NK-92 (cell line): ENCODE measurements around the gene ITPKC.
A peak's percentile ranks its signal among the peaks of the same experiment; 100 is the strongest.

Experiments used
- DNase-seq: peaks from one replicate; lab custom pipeline; 2025; ENCODE audit not compliant: unreplicated experiment; lab: John Stamatoyannopoulos, UW

ITPKC gene

DNA sequence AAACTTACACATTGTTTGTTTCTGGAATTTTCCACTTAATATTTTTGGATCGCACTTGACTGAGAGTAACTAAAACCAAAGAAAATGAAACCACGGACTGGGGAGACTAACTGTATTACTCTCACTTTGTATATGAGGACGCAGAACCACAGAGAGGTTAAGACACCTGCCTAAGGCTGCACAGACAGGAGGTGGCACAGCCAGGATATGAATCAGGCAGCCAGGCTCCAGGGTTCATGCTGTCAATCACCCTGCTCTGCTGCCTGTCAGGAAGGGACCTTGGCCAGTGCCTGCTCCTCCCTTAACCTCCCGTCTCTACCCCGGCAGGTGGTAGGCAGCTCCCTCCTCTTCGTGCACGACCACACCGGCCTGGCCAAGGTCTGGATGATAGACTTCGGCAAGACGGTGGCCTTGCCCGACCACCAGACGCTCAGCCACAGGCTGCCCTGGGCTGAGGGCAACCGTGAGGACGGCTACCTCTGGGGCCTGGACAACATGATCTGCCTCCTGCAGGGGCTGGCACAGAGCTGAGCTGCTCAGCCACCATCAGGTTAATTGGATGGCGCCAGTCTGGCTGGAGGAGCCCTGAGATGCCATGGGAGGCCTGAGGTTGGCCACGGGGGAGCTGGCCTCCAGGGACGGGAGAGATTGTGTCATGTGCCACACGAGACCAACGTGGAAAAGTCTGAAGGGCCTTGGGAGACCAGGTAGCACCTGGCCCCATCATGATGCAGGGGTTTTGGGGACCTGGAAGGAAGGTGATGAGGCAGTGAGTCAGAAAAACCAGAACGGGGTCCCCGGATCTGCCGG lies 22.3 kb downstream of the ITPKC start:
- no peak for DNase-seq

DNA sequence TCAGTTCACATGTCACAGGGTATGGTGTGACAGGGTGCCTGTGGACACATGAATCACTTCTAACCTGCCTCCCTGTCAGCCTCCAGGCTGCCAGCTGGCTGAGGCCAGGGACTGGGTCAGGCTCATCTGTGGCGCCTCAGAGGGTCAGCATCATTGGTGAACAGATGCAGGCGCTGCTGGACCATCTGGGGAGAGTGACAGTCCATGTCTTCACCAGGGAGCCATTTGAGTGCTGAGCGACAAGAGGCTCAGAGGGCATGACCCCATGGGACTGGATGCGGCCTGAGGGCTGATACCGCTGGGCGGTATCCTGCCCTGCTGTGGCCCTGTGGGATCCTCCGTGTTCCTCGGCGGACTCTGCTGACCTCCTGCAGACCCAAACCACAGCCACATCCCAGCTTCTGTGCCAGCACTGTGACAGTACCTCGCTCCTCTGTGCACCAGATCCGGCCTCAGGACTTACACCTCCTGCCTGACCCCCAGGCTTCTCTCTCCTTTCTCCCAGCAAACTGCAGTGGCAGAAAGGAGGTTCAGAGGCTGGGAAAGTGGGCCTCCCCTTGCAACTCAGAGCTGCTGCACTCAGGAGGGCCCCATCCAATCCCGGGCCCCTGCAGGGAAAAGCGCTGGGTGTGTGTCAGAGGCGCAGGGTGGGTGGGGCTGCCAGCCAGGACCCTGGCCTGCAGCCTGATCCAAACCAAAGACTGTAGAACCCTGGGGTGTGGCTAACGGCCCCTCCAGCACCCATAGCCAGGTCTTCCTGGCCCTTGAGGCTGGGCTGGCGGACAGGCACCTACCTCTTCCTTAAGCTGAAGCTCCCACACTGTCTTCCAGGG lies 23.2 kb downstream of the ITPKC start:
- no peak for DNase-seq

DNA sequence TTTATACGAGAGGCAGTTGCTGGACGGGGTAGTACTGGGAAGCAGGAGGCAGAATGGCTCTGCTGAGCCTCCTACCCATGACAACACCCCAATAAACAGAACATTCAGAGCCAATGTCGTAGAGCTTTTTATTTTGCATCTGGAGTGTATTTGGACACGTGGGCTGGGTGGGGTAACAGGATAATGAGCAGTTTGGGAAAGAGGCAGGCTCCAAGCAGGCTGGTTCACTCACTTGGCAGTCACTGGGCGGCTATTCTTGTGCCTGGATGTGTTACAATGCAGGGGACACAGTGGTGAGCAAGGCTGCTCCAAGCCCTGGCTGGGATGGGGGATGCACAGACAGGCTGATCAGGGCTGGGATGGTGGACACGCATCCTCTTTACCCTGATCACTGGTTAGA lies 23.8 kb downstream of the ITPKC start:
- no peak for DNase-seq

DNA sequence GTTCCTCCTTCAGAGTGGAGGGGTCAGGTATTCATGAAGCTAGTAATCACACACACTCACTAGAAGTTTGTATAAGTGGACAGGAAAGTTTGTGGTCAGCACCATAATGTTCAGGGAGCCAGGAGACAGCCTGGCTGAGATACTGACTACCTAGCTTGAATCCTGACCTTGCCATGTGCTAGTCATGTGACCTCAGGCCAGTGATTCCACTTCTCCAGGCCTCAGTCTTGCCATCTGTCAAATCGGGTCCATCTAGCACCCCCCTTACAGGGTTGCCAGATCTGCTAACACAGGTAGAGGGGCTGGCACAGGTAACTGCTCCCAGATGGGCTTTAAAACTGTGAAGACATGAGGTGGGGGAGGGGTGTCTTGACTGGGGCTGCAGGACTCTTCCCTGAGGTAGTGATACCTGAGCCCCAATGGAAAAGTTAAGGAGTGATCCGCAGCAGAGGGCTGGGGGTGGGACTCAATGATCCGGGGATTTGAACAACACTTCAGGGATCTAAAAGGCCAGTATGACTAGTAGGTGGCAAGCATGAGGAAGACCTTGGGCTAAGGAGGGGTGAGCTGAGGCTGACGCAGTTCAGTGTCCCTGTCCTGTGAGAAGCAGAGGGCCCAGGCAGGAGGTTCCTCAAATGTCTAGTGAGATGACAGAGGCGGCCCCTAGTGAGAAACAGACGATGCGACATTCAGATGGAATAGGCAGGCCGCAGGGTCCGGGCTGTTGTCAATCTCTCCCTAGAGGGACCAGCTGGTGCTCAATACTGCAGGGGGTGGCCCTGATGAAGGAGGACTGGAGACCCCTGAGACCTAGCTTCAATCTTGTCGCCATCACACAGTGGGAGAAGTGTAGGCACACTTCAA lies 24.8 kb downstream of the ITPKC start:
- DNase-seq: no peak

DNA sequence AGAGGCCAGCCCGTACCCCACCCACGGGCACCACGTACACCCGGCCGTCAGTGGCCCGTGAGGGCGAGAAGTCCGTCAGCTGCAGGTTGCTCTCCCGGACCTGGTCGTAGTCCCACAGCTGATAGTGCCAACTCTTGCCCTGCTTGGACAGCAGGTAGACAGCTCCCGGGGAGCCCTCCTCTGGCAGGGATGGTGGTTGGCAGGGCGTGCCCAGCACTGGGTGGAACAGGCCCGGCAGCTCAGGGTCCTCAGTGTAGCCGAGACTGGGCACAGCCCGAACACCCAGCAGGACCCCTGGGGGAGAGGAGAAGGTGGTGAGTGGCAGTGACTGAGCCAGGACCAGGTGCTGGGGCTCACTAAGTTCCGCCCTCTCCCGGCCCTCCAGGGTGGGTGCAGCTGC lies 25.6 kb downstream of the ITPKC start:
- no peak for DNase-seq

DNA sequence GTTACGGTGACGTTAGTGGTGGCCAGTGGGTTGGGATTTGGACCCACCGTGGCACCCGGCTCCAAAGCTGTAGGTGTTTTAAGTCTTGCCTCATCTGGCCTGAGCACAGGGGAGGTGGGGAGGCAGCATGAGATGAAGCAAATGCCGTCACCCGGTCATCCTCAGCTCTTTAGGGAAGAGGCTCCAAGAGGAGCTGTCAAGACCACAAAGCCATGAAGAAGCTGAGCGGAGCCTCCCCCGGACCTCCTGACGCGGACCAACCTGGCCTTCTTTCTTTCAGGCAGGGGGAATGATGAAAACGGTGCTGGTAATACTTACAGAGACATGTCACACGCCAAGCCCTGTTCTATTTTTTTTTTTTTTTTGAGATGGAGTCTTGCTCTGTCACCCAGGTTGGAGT lies 26.0 kb downstream of the ITPKC start:
- DNase-seq: no peak

DNA sequence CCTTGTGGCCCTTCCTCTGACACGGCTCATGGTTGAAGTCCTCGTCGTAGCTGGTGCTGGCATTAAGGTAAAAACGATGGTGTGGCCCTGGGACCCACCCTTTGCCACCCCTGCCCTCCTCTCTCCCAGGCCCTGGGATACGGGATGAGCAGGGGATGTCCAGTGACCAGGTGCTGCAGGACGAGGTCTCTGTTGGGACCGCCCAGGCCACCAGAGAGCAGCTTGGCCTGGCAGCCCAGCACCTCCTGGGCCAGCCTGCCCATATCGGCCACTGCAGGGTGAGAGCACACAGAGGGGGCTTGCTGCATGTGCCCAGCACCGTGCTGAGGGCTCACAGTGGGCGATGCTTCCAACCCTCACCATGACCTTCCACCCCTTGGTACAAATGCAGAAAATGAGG lies 27.0 kb downstream of the ITPKC start:
- DNase-seq: no peak

DNA sequence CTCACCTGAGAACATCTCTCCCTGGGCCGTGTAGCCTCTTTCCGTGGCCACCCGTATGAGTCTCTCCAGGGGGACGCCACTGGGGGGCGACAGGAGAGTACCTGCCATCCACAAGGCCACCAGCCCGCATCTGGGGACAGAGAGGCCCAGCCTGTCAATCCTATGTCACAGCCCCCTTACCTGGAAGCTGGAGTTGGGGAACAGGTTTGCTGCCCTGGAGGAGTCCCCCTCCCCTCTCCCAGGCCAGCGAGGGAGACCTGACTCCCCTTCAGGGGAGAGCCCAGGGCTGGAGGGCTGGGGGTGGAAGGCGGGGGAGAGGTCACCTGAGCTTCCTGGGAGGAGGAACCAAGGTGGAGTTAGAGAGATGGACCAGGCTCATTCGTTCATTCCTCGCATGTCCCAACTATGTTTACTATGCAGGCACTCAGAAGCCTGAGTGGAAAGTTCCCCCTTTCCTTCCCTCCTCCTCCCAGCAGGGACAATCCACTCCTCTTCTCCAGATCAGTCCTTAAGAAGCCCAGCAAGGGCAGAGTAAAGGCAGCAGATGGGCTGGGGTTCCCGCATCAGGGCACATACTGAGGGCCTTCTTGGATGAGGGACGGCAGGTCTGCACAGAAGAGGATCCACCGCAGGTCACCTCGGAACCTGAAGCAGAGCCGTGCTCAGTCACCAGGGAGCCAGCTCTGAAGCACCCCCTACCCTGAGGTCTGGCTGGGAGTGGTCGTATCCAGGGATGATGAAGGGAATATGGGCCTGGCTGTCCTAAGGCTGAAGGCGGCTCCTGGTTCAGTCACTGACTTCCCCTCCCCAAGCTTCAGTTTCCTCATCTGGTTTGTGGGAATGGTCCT lies 27.9 kb downstream of the ITPKC start:
- no peak for DNase-seq

DNA sequence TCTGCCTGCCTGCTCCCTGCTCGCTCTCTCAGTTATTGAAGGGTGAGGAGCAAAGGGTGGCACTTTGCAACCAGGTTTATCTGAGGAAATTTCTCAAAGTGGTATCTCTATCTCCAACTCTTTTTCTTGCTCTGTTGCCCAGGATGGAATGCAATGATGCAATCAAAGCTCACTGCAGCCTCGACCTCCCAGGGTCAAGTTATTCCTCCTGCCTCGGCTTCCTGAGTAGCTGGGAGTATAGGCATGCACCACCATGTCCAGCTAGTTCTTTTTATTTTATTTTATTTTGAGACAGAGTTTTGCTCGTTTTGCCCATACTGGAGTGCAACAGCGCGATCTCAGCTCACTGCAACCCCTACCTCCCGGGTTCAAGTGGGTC lies 28.5 kb downstream of the ITPKC start:
- no peak for DNase-seq

DNA sequence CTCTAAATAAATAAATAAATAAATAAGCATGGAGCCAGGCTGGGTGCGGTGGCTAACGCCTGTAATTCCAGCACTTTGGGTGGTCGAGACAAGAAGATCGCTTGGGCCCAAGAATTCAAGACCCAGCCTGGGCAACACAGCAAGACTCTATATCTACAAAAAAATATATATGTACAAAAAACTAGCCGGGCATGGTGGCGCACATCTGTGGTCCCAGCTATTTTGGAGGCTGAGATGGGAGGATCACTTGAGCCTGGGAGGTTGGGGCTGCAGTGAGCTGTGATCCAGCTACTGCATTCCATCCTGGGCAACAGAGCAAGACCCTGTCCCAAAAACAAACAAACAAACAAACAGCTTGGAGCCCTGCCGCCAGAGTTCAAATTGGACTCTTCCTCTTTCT lies 30.6 kb downstream of the ITPKC start:
- no peak for DNase-seq

DNA sequence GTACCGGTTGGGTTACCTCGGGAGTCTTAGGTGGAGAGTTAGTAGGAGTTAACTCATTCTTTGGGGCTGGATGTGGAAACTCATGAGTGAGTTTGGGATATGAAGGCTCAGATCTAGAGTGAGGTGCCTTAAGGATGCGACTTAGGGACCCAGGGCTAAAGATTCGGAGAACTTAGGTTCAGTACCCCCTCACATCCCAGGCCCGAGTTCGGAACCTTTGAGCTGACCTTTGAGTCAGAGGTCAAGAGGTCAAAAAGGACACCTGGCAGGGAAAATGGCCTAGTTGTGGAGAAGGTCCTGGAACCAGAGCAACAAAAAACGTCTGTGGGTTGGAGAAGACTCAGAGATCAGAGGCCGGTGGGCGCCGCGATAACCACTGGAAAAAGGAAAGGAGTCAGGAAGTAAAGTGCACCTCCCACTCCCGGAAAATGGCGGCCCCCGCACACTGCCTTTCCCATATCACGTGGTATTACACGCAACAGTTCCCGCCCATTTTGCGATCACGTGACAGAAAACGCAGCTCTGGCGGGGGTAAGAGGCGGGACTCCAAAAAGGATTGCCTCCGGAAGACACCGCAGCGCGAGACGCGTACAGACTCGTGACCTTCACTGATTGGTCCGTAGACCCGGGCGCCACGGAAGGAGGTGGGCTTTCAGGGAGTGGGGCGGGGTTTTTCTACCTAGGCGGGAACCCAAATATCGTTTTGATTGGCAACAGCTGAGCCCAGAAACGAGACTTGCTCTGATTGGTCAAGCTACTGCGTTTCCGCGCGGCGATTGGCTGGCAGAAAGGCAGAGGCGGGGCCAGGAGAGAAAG lies 33.4 kb downstream of the ITPKC start, which contains the start of gene ACTMAP:
ACTMAP (minus strand) TSS at position 420 of the 816 bp plus-strand sequence. CDS start 674 bp downstream, outside the sequence.
- peak; percentile 97 for DNase-seq

DNA sequence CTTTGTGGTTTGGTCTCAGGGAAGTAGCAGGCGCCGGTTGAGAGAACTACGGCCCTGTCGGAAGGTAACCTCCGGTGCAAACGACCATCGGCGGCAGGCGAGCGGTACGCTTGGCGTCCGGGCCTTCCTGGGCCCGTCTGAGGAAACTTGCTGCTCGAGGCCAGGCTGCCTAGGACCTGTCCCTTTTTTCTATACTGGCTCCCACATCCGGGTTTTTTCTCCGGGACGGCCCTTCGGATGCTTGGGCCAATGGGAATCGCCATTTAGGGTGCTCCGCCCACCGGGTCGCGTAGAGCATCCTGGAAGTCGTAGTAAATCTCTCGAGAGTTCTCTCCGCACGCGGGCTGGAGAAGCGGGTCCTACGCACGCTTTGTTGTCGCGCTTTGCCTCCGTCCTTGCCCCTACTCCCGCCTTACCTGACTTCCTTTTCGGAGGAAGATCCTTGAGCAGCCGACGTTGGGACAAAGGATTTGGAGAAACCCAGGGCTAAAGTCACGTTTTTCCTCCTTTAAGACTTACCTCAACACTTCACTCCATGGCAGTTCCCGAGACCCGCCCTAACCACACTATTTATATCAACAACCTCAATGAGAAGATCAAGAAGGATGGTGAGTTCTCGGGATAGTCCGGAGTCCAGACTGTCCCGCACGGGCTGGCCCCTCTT lies 34.1 kb downstream of the ITPKC start, which contains the start of gene SNRPA:
SNRPA (plus strand) TSS at position 330 of the 664 bp plus-strand sequence; CDS start at position 536, 206 bp downstream.
- peak; percentile 80 for DNase-seq

DNA sequence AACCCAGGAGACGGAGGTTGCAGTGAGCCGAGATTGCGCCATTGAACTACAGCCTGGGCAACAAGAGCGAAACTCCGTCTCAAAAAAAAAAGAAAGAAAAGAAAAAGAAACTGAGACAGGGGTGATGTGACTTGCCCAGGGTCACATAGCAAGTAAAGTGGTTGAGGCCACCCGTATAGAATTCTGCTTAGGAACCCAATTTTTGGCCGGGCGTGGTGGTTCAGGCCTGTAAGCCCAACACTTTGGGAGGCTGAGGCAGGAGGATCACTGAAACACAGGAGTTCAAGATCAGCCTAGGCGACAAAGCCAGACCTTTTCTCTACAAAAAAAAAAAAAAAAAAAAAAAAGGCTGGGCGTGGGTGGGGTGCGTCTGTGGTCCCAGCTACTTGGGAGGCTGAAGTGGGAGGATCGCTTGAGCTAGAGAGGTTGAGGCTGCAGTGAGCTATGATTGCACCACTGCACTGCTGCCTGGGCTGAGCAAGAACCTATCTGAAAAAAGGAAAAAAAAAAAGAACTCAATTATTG lies 35.4 kb downstream of the ITPKC start:
- no peak for DNase-seq

DNA sequence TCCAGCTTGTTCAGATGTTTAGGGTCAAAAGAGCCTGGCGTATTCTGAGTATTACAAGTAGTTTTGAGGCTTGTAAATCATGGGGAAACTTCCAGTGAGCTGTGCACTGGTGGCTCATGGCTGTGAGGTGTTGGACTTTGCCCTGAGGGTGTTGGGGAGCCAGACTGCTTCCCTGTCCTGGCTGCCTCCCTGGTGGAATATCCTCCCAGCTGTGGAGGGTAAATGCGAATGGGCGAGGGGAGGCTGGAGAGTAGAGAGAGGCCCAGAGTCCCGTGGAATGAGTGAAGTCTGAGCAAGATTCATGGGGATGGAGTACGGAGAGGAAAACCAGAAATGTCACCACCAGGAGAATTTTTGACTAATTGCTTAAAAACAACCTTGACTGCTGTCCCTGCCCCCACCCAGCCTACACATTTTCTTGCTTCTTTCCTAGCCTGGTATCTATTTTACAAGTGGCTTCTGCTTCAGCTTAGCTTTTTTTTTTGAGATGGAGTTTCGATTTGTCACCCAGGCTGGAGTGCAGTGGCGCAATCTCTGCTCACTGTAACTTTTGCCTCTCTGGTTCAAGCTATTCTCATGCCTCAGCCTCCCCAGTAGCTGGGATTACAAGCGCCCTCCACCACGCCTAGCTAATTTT lies 37.8 kb downstream of the ITPKC start:
- no peak for DNase-seq

DNA sequence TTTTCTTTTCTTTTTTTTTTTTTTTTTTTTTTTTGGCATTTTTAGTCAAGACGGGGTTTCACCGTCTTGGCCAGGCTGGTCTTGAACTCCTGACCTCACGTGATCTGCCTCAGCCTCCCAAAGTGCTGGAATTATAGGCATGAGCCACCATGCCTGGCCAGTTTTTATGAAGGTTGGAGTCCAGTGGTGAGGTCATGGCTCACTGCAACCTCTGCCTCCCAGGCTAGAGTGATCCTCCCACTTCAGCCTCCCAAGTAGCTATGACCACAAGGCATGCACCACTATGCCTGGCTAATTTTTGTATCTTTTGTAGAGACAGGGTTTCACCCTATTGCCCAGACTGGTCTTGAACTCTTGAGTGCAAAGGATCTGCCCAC lies 38.3 kb downstream of the ITPKC start:
- no peak for DNase-seq

DNA sequence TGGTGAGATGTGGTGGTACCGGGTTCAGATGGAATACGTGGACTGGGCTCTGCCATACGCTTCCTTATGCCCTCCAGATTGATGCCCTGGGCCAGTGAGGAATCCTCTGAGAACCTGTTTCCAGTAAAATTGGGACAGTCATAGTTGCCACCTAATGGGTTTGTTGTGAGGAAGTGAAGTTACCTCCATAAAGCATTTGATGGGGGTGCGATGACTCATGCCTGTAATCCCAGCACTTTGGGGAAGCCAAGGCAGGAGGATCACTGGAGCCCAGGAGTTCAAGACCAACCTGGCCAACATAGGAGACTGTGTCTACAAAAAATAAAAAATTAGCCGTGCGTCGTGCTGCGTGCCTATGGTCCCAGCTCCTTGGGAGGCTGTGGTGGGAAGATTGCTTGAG lies 38.9 kb downstream of the ITPKC start:
- no peak for DNase-seq

DNA sequence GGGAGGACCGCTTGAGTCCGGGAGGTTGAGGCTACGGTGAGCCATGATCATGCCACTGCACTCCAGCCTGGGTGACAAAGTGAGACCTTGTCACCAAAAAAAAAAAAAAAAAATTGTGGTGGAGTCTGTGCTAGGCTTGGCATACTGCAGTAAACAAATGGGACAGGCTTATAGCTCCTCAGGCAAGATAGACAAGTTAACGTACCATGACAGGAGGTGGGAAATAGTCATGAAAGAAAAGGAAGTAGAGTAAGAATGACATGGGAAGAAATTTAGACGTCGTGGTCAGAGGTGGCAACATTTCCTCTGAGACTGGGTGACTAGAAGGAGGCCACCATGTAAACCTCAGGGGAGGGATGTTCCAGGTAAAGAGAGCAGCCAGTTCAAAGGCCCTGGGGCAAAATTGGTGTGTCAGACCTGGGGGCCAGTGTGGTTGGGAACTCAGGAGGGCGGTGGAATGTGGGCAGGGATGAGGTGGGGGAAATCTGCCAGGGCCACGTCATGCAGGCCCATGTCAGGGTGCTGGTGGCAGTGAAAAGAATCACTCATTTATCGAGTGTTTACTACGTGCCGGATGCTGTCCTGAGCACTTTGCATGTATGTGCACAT lies 39.7 kb downstream of the ITPKC start:
- DNase-seq: no peak

DNA sequence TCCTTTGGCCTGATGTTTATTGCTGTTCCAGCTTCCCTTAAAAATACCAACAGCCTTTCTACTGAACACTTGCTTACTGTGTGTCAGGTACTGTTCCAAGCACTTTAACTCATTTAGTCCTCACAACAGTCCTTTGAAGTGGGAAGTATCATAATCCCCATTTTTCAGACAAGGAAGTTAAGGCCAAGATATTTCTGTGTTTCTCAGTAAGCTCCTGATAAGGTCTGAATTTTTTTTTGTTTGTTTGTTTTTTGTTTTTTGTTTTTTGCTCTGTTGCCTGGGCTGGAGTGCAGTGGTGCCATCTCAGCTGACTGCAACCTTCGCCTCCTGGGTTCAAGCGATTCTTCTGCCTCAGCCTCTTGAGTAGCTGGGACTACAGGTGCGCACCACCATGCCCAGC lies 41.6 kb downstream of the ITPKC start:
- DNase-seq: no peak
